HFF-Myc (cell line): Measurements from ENCODE around the gene AKR1E2.
A peak's percentile ranks its signal among the peaks of the same experiment; 100 is the strongest.

Experiments used
- DNase-seq: peaks from one replicate; pipeline ENCODE4 v3.0.0-alpha.2; 2011; ENCODE audit warnings: low read depth; ENCODE audit errors: extremely low read depth
- H3K4me3 ChIP-seq: replicated peaks from 2 replicates; pipeline ENCODE4 v1.5.1; 2011; ENCODE audit warnings: low read depth, mild to moderate bottlenecking, control low read depth, low read length
- CTCF ChIP-seq: IDR thresholded peaks from 2 replicates; pipeline ENCODE4 v1.5.1; 2012; ENCODE audit warnings: mild to moderate bottlenecking, low read depth, low read length, control low read depth; ENCODE audit errors: missing control alignments

Gene AKR1E2

GRCh38 chr10:4825868-4826791 is at the start of gene AKR1E2:
Gene AKR1E2, plus strand, starts transcription at chr10:4826207. Its CDS starts 118 bp downstream, at chr10:4826325.
- no peak for DNase-seq
- H3K4me3 ChIP-seq: peak within 1 kb of the TSS; percentile 42
- no peak for TF ChIP-seq CTCF

DNA sequence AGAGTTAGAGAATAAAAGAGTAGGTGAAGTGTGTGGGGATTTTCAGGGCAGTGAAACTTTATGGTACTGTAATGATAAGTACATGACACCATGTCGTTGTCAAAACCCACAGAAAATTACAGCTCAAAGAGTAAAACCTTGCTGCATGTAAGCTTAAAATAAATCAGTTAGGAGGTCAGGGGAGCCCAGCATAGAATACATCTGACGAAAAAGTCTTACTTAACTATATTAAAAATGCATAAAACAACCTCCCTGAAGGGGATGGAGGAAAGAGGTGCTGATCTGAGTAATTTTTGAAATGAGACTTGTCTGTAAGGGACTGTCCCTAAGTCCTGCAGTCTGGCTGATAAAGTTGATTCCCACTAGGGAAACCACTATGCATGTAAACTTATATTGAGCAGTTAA is 49.8 kb upstream of the AKR1E2 start:
- H3K4me3 ChIP-seq: no peak overlapping the region
- TF ChIP-seq CTCF: no peak
- no peak for DNase-seq

DNA sequence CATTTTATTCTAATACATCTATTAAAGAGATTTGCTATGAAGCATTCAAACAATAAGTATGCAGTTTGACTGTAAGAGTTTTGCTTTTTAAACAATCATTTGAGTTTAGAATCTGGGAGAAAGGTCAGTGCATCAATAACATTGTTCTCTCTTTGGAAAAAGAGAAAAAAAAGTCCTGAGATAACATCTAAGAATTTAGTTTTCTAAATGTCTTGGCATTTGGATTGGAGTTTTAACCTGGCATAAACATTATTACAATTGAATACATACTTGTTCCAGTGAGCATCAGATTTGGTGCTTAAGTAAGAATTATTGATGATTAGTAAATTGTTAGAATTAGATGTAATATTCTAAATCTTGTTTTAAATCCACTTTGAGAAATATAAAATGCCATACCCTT is 47.2 kb upstream of the AKR1E2 start:
- no peak overlapping the region for H3K4me3 ChIP-seq
- no peak for TF ChIP-seq CTCF
- no peak for DNase-seq

- TF ChIP-seq CTCF: no peak
Measured at GRCh38 chr10:4780091-4780490, 45.9 kb upstream of the AKR1E2 start.

GRCh38 chr10:4780782-4781181 is 45.2 kb upstream of the AKR1E2 start:
- H3K4me3 ChIP-seq: no peak overlapping the region
- TF ChIP-seq CTCF: no peak
- no peak for DNase-seq

More at GRCh38 chr10:4780091-4780490, 45.9 kb upstream of the AKR1E2 start:
- H3K4me3 ChIP-seq: no peak overlapping the region
- no peak for DNase-seq

GRCh38 chr10:4781955-4782354 is 44.1 kb upstream of the AKR1E2 start:
- H3K4me3 ChIP-seq: no peak overlapping the region
- no peak for DNase-seq
- TF ChIP-seq CTCF: no peak
